ENCODE results near the gene AEBP1.

Gene AEBP1

DNA sequence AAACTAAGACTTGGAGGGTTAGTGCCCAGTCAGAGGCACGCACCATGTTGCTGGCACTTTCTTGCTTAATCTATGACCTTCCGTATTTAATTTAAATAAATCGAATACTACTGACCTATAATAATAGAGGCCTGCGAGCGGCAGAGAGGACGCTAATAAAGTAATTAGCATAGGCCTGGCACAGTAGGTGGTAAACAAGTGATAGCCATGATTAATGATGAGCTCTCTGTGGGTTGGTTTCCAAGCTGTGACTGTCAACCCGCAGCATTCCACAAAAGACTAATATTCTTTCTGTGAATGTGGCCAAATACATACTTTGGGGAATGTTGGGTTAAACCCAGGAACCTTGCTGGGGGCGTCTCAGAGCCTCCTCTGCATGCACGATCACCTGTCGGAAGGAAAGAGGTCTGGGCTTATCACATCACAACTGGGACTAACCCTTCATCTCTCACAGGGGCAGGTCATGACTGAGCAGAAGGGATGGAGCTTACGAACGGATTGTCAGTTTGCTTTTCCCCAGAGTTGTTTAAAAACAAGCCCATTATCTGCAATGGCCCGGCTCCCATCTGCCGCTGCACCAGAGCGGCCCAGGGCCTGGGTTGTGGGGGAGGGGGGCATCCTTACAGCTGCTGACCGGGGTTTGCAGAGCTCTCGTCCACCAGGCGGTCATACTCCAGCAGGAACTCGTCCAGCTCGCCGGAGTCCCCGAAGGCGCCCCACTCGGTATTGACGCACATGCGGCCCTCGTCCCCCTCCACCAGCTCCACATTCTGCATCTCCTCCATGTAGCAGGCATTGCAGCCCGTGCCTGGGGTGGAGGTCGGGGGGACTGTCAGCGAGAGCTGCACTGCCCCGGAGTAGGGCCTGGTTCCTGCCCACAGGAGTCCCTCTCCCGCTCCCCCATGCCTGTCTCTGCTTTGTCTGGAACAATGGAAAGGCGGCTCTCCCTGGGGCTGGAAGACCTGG lies 43.2 kb downstream of the AEBP1 start:
- H3K4me3 ChIP-seq (ENCODE audit: control insufficient read depth, low read depth, low read length) = no peak overlapping the region
- no peak for DNase-seq (ENCODE audit: low read depth)
- TF ChIP-seq, protein P1, sequence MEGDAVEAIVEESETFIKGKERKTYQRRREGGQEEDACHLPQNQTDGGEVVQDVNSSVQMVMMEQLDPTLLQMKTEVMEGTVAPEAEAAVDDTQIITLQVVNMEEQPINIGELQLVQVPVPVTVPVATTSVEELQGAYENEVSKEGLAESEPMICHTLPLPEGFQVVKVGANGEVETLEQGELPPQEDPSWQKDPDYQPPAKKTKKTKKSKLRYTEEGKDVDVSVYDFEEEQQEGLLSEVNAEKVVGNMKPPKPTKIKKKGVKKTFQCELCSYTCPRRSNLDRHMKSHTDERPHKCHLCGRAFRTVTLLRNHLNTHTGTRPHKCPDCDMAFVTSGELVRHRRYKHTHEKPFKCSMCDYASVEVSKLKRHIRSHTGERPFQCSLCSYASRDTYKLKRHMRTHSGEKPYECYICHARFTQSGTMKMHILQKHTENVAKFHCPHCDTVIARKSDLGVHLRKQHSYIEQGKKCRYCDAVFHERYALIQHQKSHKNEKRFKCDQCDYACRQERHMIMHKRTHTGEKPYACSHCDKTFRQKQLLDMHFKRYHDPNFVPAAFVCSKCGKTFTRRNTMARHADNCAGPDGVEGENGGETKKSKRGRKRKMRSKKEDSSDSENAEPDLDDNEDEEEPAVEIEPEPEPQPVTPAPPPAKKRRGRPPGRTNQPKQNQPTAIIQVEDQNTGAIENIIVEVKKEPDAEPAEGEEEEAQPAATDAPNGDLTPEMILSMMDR (conservative IDR thresholded peaks at IDR 0.05; ENCODE audit: control insufficient read depth, insufficient read depth, low read depth, low read length) = no peak

GRCh38 chr7:44148166-44148565 lies 44.0 kb downstream of the AEBP1 start:
- H3K4me3 ChIP-seq (ENCODE audit: control insufficient read depth, low read depth, low read length) = no peak overlapping the region
- TF ChIP-seq, protein P1 (conservative IDR thresholded peaks at IDR 0.05; ENCODE audit: control insufficient read depth, insufficient read depth, low read depth, low read length) = no peak
- peak; percentile 11 for DNase-seq (ENCODE audit: low read depth)

GRCh38 chr7:44148961-44149536 lies 44.9 kb downstream of the AEBP1 start:
- H3K4me3 ChIP-seq (ENCODE audit: control insufficient read depth, low read depth, low read length) = no peak overlapping the region
- DNase-seq (ENCODE audit: low read depth) = no peak
- TF ChIP-seq, protein P1 (conservative IDR thresholded peaks at IDR 0.05; ENCODE audit: control insufficient read depth, insufficient read depth, low read depth, low read length) = no peak

DNA sequence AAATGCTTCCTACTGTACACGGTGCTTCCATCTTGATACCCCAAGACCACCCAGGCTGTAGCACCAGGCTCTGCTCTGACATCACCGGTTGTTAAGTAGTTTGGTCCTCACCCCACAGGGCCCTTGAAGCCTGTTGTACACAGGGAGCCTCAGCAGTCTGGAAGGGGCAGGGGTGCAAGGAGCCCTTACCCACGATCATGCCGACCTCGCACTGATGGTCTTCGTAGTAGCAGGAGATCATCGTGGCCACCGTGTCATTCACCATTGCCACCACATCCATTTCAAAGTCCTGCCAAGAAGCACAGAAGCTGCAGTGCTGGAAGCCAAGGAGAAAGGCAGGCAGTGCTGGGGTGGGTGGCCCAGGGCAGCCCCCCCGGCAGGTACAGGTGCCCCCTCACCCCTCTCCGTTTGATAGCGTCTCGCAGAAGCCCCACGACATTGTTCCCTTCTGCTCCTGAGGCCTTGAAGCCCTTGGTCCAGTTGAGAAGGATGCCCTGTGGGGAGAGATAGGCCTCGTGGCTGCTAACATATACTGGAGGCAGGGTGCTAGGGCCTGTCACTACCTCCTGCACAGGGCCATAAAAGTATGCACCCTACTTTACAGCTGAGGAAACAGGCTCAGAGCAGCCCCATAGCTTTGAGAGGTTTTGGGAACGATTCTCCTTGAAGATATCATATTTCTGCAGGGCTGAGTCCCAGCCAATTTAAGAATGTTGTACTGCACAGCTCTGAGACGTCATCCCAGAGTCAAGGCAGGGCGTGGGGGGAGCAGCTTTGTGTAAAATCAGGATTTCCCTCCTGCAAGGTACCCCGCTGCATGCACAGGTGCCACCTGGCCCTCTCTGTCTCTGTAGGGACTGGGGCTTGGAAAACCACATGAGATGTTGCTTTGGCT lies 45.7 kb downstream of the AEBP1 start:
- peak; percentile 7 for DNase-seq (ENCODE audit: low read depth)
- TF ChIP-seq, protein P1 (conservative IDR thresholded peaks at IDR 0.05; ENCODE audit: control insufficient read depth, insufficient read depth, low read depth, low read length) = no peak
- H3K4me3 ChIP-seq (ENCODE audit: control insufficient read depth, low read depth, low read length) = no peak overlapping the region

DNA sequence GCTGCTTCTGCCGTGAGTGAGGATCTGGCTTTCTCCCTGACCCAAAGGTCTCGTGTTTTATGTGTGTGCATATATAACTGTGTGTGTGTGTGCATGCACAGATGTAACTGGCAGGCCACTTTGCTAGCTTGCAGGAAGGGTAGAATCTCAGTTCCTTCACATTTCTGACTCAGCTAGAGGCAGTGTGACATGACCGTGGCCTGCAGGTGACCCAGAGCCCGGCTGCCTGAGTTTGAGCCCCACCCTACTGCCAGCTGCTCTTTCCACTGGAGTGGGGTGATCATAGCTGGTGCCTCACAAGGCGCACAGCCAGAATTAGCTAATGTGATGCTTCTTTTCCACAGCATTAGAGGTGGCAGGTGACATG lies 46.3 kb downstream of the AEBP1 start:
- TF ChIP-seq, protein P1 (conservative IDR thresholded peaks at IDR 0.05; ENCODE audit: control insufficient read depth, insufficient read depth, low read depth, low read length) = no peak
- no peak overlapping the region for H3K4me3 ChIP-seq (ENCODE audit: control insufficient read depth, low read depth, low read length)
- peak; percentile 2 for DNase-seq (ENCODE audit: low read depth)
